Hepatocyte (in vitro differentiated cells): Measurements from ENCODE around the gene HLA-DMA. TPM values are rescaled to one million over a fixed set of nuclear protein-coding genes. Genes with fewer than 3 reads are reported as not detected.

ENCODE experiments used
- DNase-seq: peaks from one replicate; pipeline ENCODE4 v3.0.0-alpha.2; 2016; ENCODE audit warnings: low spot score
- H2AFZ ChIP-seq: fragments of 200-600 bp; sonication (generic); 2 replicates; pipeline ENCODE4 v1.6.0; 2016; ENCODE audit warnings: antibody characterized with exemption, mild to moderate bottlenecking
- H3K27ac ChIP-seq: fragments of 200-600 bp; sonication (generic); 2 replicates; pipeline ENCODE4 v1.5.1; 2016; ENCODE audit warnings: mild to moderate bottlenecking
- H3K27me3 ChIP-seq: fragments of 200-600 bp; sonication (generic); 2 replicates; pipeline ENCODE4 v1.6.1; 2016
- H3K36me3 ChIP-seq: fragments of 200-600 bp; sonication (generic); replicated peaks from 2 replicates; pipeline ENCODE4 v1.5.1; 2016; ENCODE audit warnings: low read depth; ENCODE audit not compliant: insufficient read depth
- H3K4me1 ChIP-seq: fragments of 200-600 bp; sonication (generic); 2 replicates; pipeline ENCODE4 v1.5.1; 2016; ENCODE audit warnings: mild to moderate bottlenecking, moderate library complexity; ENCODE audit not compliant: insufficient read depth
- H3K4me2 ChIP-seq: fragments of 200-600 bp; sonication (generic); 2 replicates; pipeline ENCODE4 v1.6.0; 2016
- H3K4me3 ChIP-seq: fragments of 200-600 bp; sonication (generic); 2 replicates; pipeline ENCODE4 v1.5.1; 2016; ENCODE audit warnings: mild to moderate bottlenecking
- H3K79me2 ChIP-seq: fragments of 200-600 bp; sonication (generic); 2 replicates; pipeline ENCODE4 v1.6.0; 2017; ENCODE audit warnings: mild to moderate bottlenecking
- H3K9me2 ChIP-seq: fragments of 200-600 bp; sonication (generic); replicated peaks from 2 replicates; pipeline ENCODE4 v1.6.0; 2017; ENCODE audit warnings: mild to moderate bottlenecking; ENCODE audit not compliant: insufficient read depth
- H3K9me3 ChIP-seq: fragments of 200-600 bp; sonication (generic); 2 replicates; pipeline ENCODE4 v1.5.1; 2016; ENCODE audit warnings: low read depth, mild to moderate bottlenecking
- H4K20me1 ChIP-seq: fragments of 200-600 bp; sonication (generic); 2 replicates; pipeline ENCODE4 v1.6.0; 2016; ENCODE audit warnings: mild to moderate bottlenecking; ENCODE audit not compliant: insufficient read depth, poor library complexity, severe bottlenecking
- CTCF ChIP-seq: fragments of 200-600 bp; sonication (generic); IDR thresholded peaks from 2 replicates; pipeline ENCODE4 v1.5.1; 2016; ENCODE audit warnings: antibody characterized with exemption, mild to moderate bottlenecking; ENCODE audit not compliant: poor library complexity
- EZH2 ChIP-seq: fragments of 200-600 bp; sonication (generic); IDR thresholded peaks from 2 replicates; pipeline ENCODE4 v1.6.1; 2016; ENCODE audit warnings: antibody characterized with exemption, mild to moderate bottlenecking, borderline replicate concordance
- EZH2phosphoT487 ChIP-seq: fragments of 200-600 bp; sonication (generic); IDR thresholded peaks from one replicate; pipeline ENCODE4 v1.6.1; 2018; ENCODE audit warnings: antibody characterized with exemption, mild to moderate bottlenecking, low read depth, moderate library complexity; ENCODE audit not compliant: unreplicated experiment, severe bottlenecking
- WGBS: methylation state at CpG from one replicate; pipeline ENCODE4 v1.1.6; 2016; ENCODE audit warnings: low lambda C conversion rate; ENCODE audit errors: missing lambda C conversion rate; 5-methylcytosine and 5-hydroxymethylcytosine counted together
- polyA plus RNA-seq: library from polyadenylated mRNA; unstranded; fragments of >200 nt; fragmentation: Nextera tagmentation; extraction: Ambion mirVana; gene quantifications from 2 replicates; pipeline ENCODE4 v1.2.1, GENCODE V29; 2016
- total RNA-seq: library from RNA; depleted of rRNA; stranded (reverse); fragments of >200 nt; gene quantifications from 2 replicates; pipeline ENCODE4 v1.2.3, GENCODE V29; 2014

HLA-DMA gene
- 9.0 and 9.5 TPM in 2 replicates for total RNA-seq
- 4.7 and 9.2 TPM in 2 replicates for polyA plus RNA-seq

GRCh38 chr6:32952817-32953739 lies at the start of gene HLA-DMA:
Gene HLA-DMA, minus strand, starts transcription at chr6:32953097. Its CDS starts 61 bp downstream, at chr6:32953036.
- no peak within 1 kb of the TSS for H3K27ac ChIP-seq

DNA sequence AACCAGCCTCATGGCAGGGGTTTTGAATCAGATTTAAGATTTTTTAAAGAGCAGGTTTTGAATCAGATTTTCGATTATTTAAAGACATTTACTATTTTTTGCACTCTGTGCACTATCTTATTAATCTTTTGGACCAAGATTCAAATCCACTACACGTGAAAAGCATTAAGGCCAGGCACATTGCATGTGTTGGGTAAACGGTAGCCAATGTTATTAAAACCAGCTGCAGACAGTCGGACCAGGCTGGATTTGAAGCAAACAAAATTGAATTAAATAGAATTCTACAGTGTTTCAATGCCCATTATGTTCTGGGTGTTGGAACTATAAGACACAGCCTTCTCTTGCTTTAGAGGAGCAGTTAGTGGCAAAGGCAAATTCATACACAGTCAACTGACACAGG lies 48.8 kb upstream of the HLA-DMA start:
- Histone ChIP-seq H3K4me3 (no peak overlapping the region), H2AFZ (no peak overlapping the region), H3K36me3 (no peaks in the 10 kb centered on the region), H3K27ac (no peak overlapping the region), H3K9me3 (no peaks in the 10 kb centered on the region), H3K9me2 (no peaks in the 10 kb centered on the region), H4K20me1 (no peaks in the 10 kb centered on the region), H3K4me2 (no peak overlapping the region), H3K4me1 (no peaks in the 10 kb centered on the region), H3K27me3 (peaks cover 25% of the 10 kb centered on the region), H3K79me2 (no peaks in the 10 kb centered on the region)
- DNase-seq, result no peak
- WGBS, result 71% methylated on average over 4 of the region's 4 CpGs
- TF ChIP-seq CTCF (no peak), EZH2phosphoT487 (no peak), EZH2 (no peak)

More at GRCh38 chr6:32952817-32953739, at the start of gene HLA-DMA:
- Histone ChIP-seq H3K9me3 (no peaks in the 10 kb centered on the region), H3K36me3 (no peaks in the 10 kb centered on the region), H2AFZ (no peak within 1 kb of the TSS), H3K4me1 (no peaks in the 10 kb centered on the region), H4K20me1 (no peaks in the 10 kb centered on the region), H3K9me2 (no peaks in the 10 kb centered on the region), H3K27me3 (no peaks in the 10 kb centered on the region), H3K4me3 (no peak within 1 kb of the TSS), H3K79me2 (no peaks in the 10 kb centered on the region), H3K4me2 (peak within 1 kb of the TSS; percentile 35)
- TF ChIP-seq EZH2phosphoT487 (no peak), CTCF (peak; percentile 83)
- WGBS, result 49% methylated on average over 10 of the region's 10 CpGs
- peak; percentile 90 for DNase-seq

- Histone ChIP-seq H3K4me1 (no peaks in the 10 kb centered on the region), H3K4me2 (no peak overlapping the region), H4K20me1 (no peaks in the 10 kb centered on the region), H3K9me2 (no peaks in the 10 kb centered on the region), H3K79me2 (no peaks in the 10 kb centered on the region), H2AFZ (no peak overlapping the region), H3K27me3 (peaks cover 34% of the 10 kb centered on the region), H3K27ac (no peak overlapping the region), H3K36me3 (no peaks in the 10 kb centered on the region), H3K4me3 (no peak overlapping the region), H3K9me3 (no peaks in the 10 kb centered on the region)
- peak; percentile 39 for DNase-seq
- WGBS, result 28% methylated on average over 8 of the region's 8 CpGs
- TF ChIP-seq CTCF, result peak; percentile 28
- TF ChIP-seq EZH2, result no peak
- no peak for TF ChIP-seq EZH2phosphoT487
These were observed 47.2 kb upstream of the HLA-DMA start for GRCh38 chr6:33000055-33000454.
